MCF 10A (cell line): Measurements from ENCODE around the gene SRGN. TPM values are rescaled to one million over a fixed set of nuclear protein-coding genes. Genes with fewer than 3 reads are reported as not detected.

Source experiments
- BruUV-seq: library from RNA; stranded (reverse); fragments of 400-500 nt; replicated peaks from 2 replicates; lab custom pipeline; 2021; lab: Mats Ljungman, UMichigan
- CTCF ChIA-PET: fragments of 300-600 bp; sonication (Branson Sonifier 250); formaldehyde crosslinking; extraction: SDS; loops from one replicate; lab custom pipeline; 2021; ENCODE audit warnings: antibody characterized with exemption, inconsistent platforms; lab: Yijun Ruan, JAX
- POLR2A ChIA-PET: fragments of 300-600, 350-650 bp; sonication (Branson Sonifier 250); formaldehyde crosslinking; extraction: SDS; loops from one replicate; lab custom pipeline; 2020; ENCODE audit warnings: antibody characterized with exemption, inconsistent platforms; lab: Yijun Ruan, JAX
- DNase-seq: peaks from one replicate; pipeline ENCODE4 v3.0.0-alpha.2; 2018; ENCODE audit not compliant: unreplicated experiment
- H3K27ac Mint-ChIP-seq: one replicate; pipeline ENCODE4 v1.8.0; 2022; ENCODE audit warnings: mild to moderate bottlenecking, low read depth, mixed read lengths; ENCODE audit not compliant: unreplicated experiment
- H3K27me3 Mint-ChIP-seq: one replicate; pipeline ENCODE4 v1.8.0; 2022; ENCODE audit warnings: mixed read lengths; ENCODE audit not compliant: insufficient read depth, unreplicated experiment
- H3K36me3 Mint-ChIP-seq: one replicate; pipeline ENCODE4 v1.8.0; 2022; ENCODE audit warnings: mild to moderate bottlenecking, moderate library complexity, mixed read lengths; ENCODE audit not compliant: insufficient read depth, unreplicated experiment
- H3K4me1 Mint-ChIP-seq: one replicate; pipeline ENCODE4 v1.8.0; 2022; ENCODE audit warnings: mixed read lengths; ENCODE audit not compliant: insufficient read depth, unreplicated experiment
- H3K4me3 Mint-ChIP-seq: one replicate; pipeline ENCODE4 v1.8.0; 2022; ENCODE audit warnings: mild to moderate bottlenecking, moderate library complexity, mixed read lengths; ENCODE audit not compliant: unreplicated experiment
- H3K9me3 Mint-ChIP-seq: one replicate; pipeline ENCODE4 v1.8.0; 2022; ENCODE audit warnings: mixed read lengths; ENCODE audit not compliant: unreplicated experiment
- intact Hi-C: fragments of 100-400 bp; cut with micrococcal nuclease; formaldehyde crosslinking; loops from 2 replicates; pipeline ENCODE4 v1.14.1; 2022
- total RNA-seq: library from RNA; stranded (reverse); gene quantifications from 2 replicates; pipeline ENCODE4 v1.2.3, GENCODE V29; 2022
- TF ChIP-seq, protein P1 (sequence below): fragments of 200-600 bp; IDR thresholded peaks from one replicate; pipeline ENCODE4 v1.8.0; 2022; ENCODE audit warnings: antibody characterized with exemption, mild to moderate bottlenecking; ENCODE audit not compliant: unreplicated experiment

Gene SRGN
- total RNA-seq, 1 experiment from 2014 or later, result 2.7 TPM

DNA sequence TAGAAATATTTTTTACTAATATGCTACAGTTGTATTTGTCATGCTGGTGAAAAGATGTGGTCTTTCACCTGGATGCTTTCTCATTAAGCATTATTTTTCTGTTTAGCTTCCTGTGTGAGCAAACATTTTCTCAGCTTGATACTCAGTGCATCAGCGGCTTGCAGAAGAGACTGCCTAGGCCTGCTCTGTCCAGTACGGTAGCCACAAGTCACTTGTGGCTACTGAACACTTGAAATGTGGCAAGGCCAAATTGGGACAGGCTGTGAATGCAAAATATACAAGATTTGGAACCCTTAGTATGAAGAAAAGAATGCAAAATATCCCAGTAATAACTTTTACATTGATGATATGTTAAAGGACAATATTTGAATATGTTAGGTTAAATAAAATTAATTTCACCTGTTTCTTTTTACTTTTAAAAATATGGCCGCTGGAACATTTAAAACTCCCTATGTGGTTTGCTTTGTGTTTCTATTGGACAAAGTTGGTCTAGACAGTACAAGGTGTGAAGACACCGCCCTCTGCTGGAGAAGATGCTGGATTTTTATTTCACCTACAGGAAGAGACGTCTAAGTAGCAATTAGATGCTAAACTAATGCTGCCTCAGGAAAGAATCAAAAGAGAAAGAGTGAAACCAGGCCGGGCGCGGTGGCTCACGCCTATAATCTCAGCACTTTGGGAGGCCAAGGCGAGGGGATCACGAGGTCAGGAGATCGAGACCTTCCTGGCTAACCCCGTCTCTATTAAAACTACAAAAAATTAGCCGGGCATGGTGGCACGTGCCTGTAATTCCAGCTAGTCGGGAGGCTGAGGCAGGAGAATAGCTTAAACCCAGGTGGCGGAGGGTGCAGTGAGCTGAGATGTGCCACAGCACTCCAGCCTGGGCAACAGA lies 5.3 kb downstream of the SRGN start:
- BruUV-seq, result no TSS peak
- no peak overlapping the region for H3K4me3 Mint-ChIP-seq
- TF ChIP-seq, protein P1, sequence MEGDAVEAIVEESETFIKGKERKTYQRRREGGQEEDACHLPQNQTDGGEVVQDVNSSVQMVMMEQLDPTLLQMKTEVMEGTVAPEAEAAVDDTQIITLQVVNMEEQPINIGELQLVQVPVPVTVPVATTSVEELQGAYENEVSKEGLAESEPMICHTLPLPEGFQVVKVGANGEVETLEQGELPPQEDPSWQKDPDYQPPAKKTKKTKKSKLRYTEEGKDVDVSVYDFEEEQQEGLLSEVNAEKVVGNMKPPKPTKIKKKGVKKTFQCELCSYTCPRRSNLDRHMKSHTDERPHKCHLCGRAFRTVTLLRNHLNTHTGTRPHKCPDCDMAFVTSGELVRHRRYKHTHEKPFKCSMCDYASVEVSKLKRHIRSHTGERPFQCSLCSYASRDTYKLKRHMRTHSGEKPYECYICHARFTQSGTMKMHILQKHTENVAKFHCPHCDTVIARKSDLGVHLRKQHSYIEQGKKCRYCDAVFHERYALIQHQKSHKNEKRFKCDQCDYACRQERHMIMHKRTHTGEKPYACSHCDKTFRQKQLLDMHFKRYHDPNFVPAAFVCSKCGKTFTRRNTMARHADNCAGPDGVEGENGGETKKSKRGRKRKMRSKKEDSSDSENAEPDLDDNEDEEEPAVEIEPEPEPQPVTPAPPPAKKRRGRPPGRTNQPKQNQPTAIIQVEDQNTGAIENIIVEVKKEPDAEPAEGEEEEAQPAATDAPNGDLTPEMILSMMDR, result peak; percentile 72
- CTCF ChIA-PET, result interaction anchor here (0.6 to 4.1 kb wide), 42 partner anchors 9 to 295 kb away, joined by 3 to 81 read pairs (median 4); partner anchors contain the start of genes DDX21 and KIFBP
- DNase-seq, result peak; percentile 89
- intact Hi-C loops, result loop anchor here (1.0 to 5.0 kb wide), 5 partner anchors 30 to 320 kb away; no protein-coding TSS in a partner anchor
- peaks cover 7% of the 10 kb centered on the region for H3K36me3 Mint-ChIP-seq
- POLR2A ChIA-PET, result interaction anchor here (1.2 to 3.4 kb wide), 4 partner anchors 31 to 137 kb away, joined by 3 to 16 read pairs (median 8); partner anchors contain the start of genes DDX21 and VPS26A
- H3K9me3 Mint-ChIP-seq, result no peaks in the 10 kb centered on the region
- no peak overlapping the region for H3K27ac Mint-ChIP-seq
- H3K27me3 Mint-ChIP-seq, result no peaks in the 10 kb centered on the region
- peaks cover 7% of the 10 kb centered on the region for H3K4me1 Mint-ChIP-seq

DNA sequence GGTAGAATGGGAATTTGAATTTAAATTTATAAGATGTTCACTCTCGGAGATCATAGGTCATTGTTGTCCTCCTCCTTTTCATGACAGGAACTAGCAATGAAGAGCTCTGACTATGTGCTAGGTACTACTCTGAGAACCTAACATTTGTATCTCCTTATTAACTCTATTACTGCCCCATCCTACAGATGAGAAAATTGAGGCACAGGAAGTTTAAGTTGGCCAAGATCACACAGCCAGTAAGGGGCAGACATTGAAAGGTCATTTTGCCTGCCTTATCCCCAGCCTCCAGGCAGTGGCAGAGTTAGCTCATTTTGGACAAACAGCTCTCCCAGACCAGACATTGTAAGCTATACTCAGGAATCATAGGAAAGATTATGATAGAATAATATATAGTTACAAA lies 6.0 kb downstream of the SRGN start:
- H3K4me3 Mint-ChIP-seq, result no peak overlapping the region
- peak; percentile 38 for DNase-seq
- no peaks in the 10 kb centered on the region for H3K27me3 Mint-ChIP-seq
- TF ChIP-seq, protein P1, result peak; percentile 28
- peaks cover 10% of the 10 kb centered on the region for H3K36me3 Mint-ChIP-seq
- ChIA-PET CTCF (interaction anchor here (0.6 to 4.1 kb wide), 32 partner anchors 9 to 294 kb away, joined by 3 to 81 read pairs (median 4); partner anchors contain the start of genes DDX21 and KIFBP), POLR2A (interaction anchor here (1.4 to 3.4 kb wide), 3 partner anchors 30 to 138 kb away, joined by 3 to 16 read pairs (median 13); partner anchors contain the start of genes DDX21 and VPS26A)
- intact Hi-C loops, result loop anchor here (1.0 to 5.0 kb wide), 5 partner anchors 29 to 319 kb away; no protein-coding TSS in a partner anchor
- no TSS peak for BruUV-seq
- no peaks in the 10 kb centered on the region for H3K9me3 Mint-ChIP-seq
- peaks cover 7% of the 10 kb centered on the region for H3K4me1 Mint-ChIP-seq
- H3K27ac Mint-ChIP-seq, result no peak overlapping the region

DNA sequence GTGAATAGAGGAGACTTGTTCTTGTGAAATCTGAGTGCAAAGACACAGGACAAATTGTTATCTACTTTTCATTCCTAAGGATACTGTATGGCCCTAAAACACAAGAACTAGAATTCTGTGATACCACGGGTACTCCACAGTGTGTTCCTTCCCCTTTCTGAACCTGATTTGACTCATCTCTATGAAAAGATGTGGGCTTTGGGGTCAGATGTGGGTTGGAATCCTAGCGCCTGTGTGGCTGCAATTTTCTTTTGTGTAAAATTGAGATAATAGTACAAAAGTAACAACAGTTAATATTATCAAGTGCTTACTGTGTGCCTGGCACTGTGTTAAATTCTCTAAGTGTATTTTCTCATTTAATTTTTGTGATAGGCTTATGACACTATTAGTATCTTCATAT lies 8.1 kb downstream of the SRGN start:
- H3K9me3 Mint-ChIP-seq, result no peaks in the 10 kb centered on the region
- TF ChIP-seq, protein P1, result no peak
- H3K4me1 Mint-ChIP-seq, result peaks cover 7% of the 10 kb centered on the region
- peaks cover 10% of the 10 kb centered on the region for H3K36me3 Mint-ChIP-seq
- BruUV-seq, result no TSS peak
- no peak for DNase-seq
- intact Hi-C loops, result no loop called here
- H3K4me3 Mint-ChIP-seq, result no peak overlapping the region
- no peak overlapping the region for H3K27ac Mint-ChIP-seq
- CTCF ChIA-PET, result interaction anchor here (0.6 to 1.1 kb wide), 5 partner anchors 13 to 541 kb away, joined by 3 to 4 read pairs (median 3); no protein-coding TSS in a partner anchor
- POLR2A ChIA-PET, result interaction anchor here (0.6 to 2.9 kb wide), 2 partner anchors 28 to 102 kb away, joined by 3 to 13 read pairs; partner anchors contain the start of gene VPS26A
- no peaks in the 10 kb centered on the region for H3K27me3 Mint-ChIP-seq

DNA sequence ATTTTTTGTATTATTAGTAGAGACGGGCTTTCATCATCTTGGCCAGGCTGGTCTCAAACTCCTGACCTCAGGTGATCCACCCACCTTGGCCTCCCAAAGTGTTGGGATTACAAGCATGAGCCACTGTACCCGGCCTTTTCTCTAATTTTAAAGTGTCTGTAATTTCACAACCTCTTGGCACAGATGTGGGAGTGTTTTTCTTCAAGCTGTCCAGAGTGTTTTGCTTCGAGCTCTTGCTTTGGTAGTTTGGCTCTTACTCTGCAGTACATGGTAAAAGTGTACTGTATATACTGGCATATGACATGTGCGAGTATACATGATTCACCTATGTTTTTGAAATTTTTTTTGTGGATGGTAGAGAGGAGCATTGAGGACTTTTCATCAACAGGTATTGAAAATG lies 9.8 kb downstream of the SRGN start:
- H3K27ac Mint-ChIP-seq, result no peak overlapping the region
- no TSS peak for BruUV-seq
- ChIA-PET POLR2A (interaction anchor here (1.5 kb wide), 1 partner anchor 24 kb away, joined by 5 read pairs; no protein-coding TSS in a partner anchor), CTCF (interaction anchor here (0.7 to 1.5 kb wide), 2 partner anchors 24 to 721 kb away, joined by 3 to 6 read pairs; no protein-coding TSS in a partner anchor)
- no peak overlapping the region for H3K4me3 Mint-ChIP-seq
- TF ChIP-seq, protein P1, result no peak
- peaks cover 10% of the 10 kb centered on the region for H3K36me3 Mint-ChIP-seq
- no peaks in the 10 kb centered on the region for H3K27me3 Mint-ChIP-seq
- no peak for DNase-seq
- peaks cover 7% of the 10 kb centered on the region for H3K4me1 Mint-ChIP-seq
- H3K9me3 Mint-ChIP-seq, result no peaks in the 10 kb centered on the region
- intact Hi-C loops, result no loop called here
